CD14-positive monocyte (primary cell): ENCODE data around the gene IDS. TPM values are rescaled to one million over a fixed set of nuclear protein-coding genes. Genes with fewer than 3 reads are reported as not detected.
"Not testable (repeated sequence)": the region's sequence is repeated elsewhere in the genome, so short reads cannot be mapped to it uniquely, and the experiment has no call there.

Experiments
- DNase-seq, 3 donors: peaks; one replicate each; pipeline ENCODE4 v3.0.0-alpha.2; 2011 to 2022
- H2AFZ ChIP-seq: 2 replicates; pipeline ENCODE4 v1.6.0; 2012; ENCODE audit warnings: mild to moderate bottlenecking, low read depth, low read length, inconsistent platforms; ENCODE audit not compliant: insufficient read depth, poor library complexity, severe bottlenecking
- H3K27ac ChIP-seq, 2 donors: 1 replicate in 1 of 2; 2 replicates in 1 of 2; pipeline ENCODE4 v1.5.1; 2012 to 2013; ENCODE audit warnings: low read length in 2 of 2, control low read depth in 1 of 2, inconsistent platforms in 1 of 2, low read depth in 1 of 2, mild to moderate bottlenecking in 1 of 2
- H3K27me3 ChIP-seq, 2 donors: one replicate each; pipeline versions ENCODE4 v1.6.0 to v1.6.1; 2011 to 2013; ENCODE audit warnings: low read length in 2 of 2; ENCODE audit not compliant: control insufficient read depth in 2 of 2, insufficient read depth in 2 of 2
- H3K36me3 ChIP-seq, 2 donors: replicated peaks in 1 of 2; 1 replicate in 1 of 2; 2 replicates in 1 of 2; pipeline versions ENCODE4 v1.5.1 to v1.6.1; 2012 to 2013; ENCODE audit warnings: low read length in 2 of 2, control low read depth in 1 of 2, inconsistent platforms in 1 of 2, mild to moderate bottlenecking in 1 of 2; ENCODE audit not compliant: insufficient read depth in 2 of 2, control insufficient read depth in 1 of 2
- H3K4me1 ChIP-seq, 2 donors: 1 replicate in 1 of 2; 2 replicates in 1 of 2; pipeline versions ENCODE4 v1.5.1 to v1.6.1; 2012 to 2013; ENCODE audit warnings: low read length in 2 of 2, control low read depth in 1 of 2, inconsistent platforms in 1 of 2, mild to moderate bottlenecking in 1 of 2, moderate library complexity in 1 of 2; ENCODE audit not compliant: insufficient read depth in 2 of 2, control insufficient read depth in 1 of 2
- H3K4me2 ChIP-seq: replicated peaks from 2 replicates; pipeline ENCODE3; 2012; ENCODE audit warnings: low read length, moderate library complexity, mild to moderate bottlenecking; ENCODE audit not compliant: poor library complexity, severe bottlenecking; ENCODE audit errors: extremely low read depth
- H3K4me3 ChIP-seq, 3 experiments: fragments of 200-600 bp in 1 of 3; sonication (generic) in 1 of 3; replicated peaks in 1 of 3; 1 replicate in 2 of 3; 2 replicates in 1 of 3; pipeline ENCODE4 v1.5.1; 2011 to 2013; ENCODE audit warnings: low read length in 3 of 3, mild to moderate bottlenecking in 3 of 3, control low read depth in 2 of 3, low read depth in 2 of 3, inconsistent platforms in 1 of 3, moderate library complexity in 1 of 3
- H3K79me2 ChIP-seq: 2 replicates; pipeline ENCODE4 v1.6.0; 2012; ENCODE audit warnings: mild to moderate bottlenecking, control low read depth, inconsistent platforms, low read length, moderate library complexity; ENCODE audit not compliant: insufficient read depth
- H3K9ac ChIP-seq: 2 replicates; pipeline ENCODE4 v1.6.0; 2017; ENCODE audit warnings: low read length, mild to moderate bottlenecking; ENCODE audit not compliant: insufficient read depth, poor library complexity, severe bottlenecking
- H3K9me3 ChIP-seq, 2 donors: replicated peaks in 1 of 2; 1 replicate in 1 of 2; 2 replicates in 1 of 2; pipeline versions ENCODE4 v1.5.1 to v1.6.1; 2012 to 2013; ENCODE audit warnings: low read length in 2 of 2, control low read depth in 1 of 2; ENCODE audit not compliant: control insufficient read depth in 1 of 2, insufficient read depth in 1 of 2
- H4K20me1 ChIP-seq: 2 replicates; pipeline ENCODE4 v1.6.0; 2012; ENCODE audit warnings: mild to moderate bottlenecking, low read length, control low read depth, moderate library complexity; ENCODE audit not compliant: insufficient read depth
- H3K27ac Mint-ChIP-seq, 7 donors: one replicate each; pipeline ENCODE4 v1.8.0; 2020; ENCODE audit warnings: mild to moderate bottlenecking in 7 of 7, mixed read lengths in 7 of 7, moderate library complexity in 6 of 7, inconsistent platforms in 2 of 7
- H3K27me3 Mint-ChIP-seq, 3 donors: one replicate each; pipeline ENCODE4 v1.8.0; 2021 to 2022; ENCODE audit warnings: low read depth in 3 of 3, mild to moderate bottlenecking in 3 of 3, mixed read lengths in 3 of 3, moderate library complexity in 3 of 3, inconsistent platforms in 1 of 3
- H3K36me3 Mint-ChIP-seq, 2 donors: one replicate each; pipeline ENCODE4 v1.8.0; 2020; ENCODE audit warnings: mixed read lengths in 2 of 2, inconsistent platforms in 1 of 2, mild to moderate bottlenecking in 1 of 2
- H3K4me1 Mint-ChIP-seq: one replicate; pipeline ENCODE4 v1.8.0; 2020; ENCODE audit warnings: mild to moderate bottlenecking, mixed read lengths
- H3K4me3 Mint-ChIP-seq, 2 donors: one replicate each; pipeline ENCODE4 v1.8.0; 2020; ENCODE audit warnings: mild to moderate bottlenecking in 2 of 2, mixed read lengths in 2 of 2, moderate library complexity in 1 of 2
- H3K9me3 Mint-ChIP-seq, 7 donors: one replicate each; pipeline ENCODE4 v1.8.0; 2020 to 2022; ENCODE audit warnings: mixed read lengths in 7 of 7, mild to moderate bottlenecking in 6 of 7, moderate library complexity in 6 of 7, inconsistent platforms in 2 of 7
- WGBS: methylation state at CpG from one replicate; pipeline ENCODE4 v1.1.5; 2013; ENCODE audit warnings: missing lambda C conversion rate; ENCODE audit not compliant: insufficient coverage; 5-methylcytosine and 5-hydroxymethylcytosine counted together
- intact Hi-C, 2 donors: fragments of 100-400 bp; cut with micrococcal nuclease; formaldehyde crosslinking; loops; one replicate each; pipeline versions ENCODE4 v1.15.0 to v1.15.1; 2023
- polyA plus RNA-seq, 3 donors: library from polyadenylated mRNA; depleted of rRNA in 1 of 3; unstranded in 2 of 3; stranded (reverse) in 1 of 3; fragments of 300-500 nt in 2 of 3; fragments of >200 nt in 1 of 3; fragmentation: Illumina TruSeq in 2 of 3; gene quantifications; 1 replicate in 2 of 3; 2 replicates in 1 of 3; pipeline ENCODE4 v1.2.3, GENCODE V29; 2012 to 2021

IDS gene
- polyA plus RNA-seq, 3 donors = 79.5 to 113 (median 94.3) TPM

GRCh38 chrX:149550454-149550853 is 45.3 kb upstream of the IDS start:
- H3K9ac ChIP-seq, H4K20me1 ChIP-seq, intact Hi-C loops, H3K4me3 ChIP-seq, H3K27ac ChIP-seq, H3K27me3 ChIP-seq, H3K9me3 Mint-ChIP-seq, H3K4me1 Mint-ChIP-seq, H3K36me3 Mint-ChIP-seq, H3K36me3 ChIP-seq, H3K9me3 ChIP-seq, H3K27me3 Mint-ChIP-seq, H3K4me1 ChIP-seq, H3K27ac Mint-ChIP-seq, H3K79me2 ChIP-seq, H3K4me2 ChIP-seq, H2AFZ ChIP-seq, DNase-seq, H3K4me3 Mint-ChIP-seq: not testable (repeated sequence)
- no CpG with 5 or more reads among the region's 1 CpG for WGBS

- peaks cover 5 to 13% of the 10 kb centered on the region in 2 donors for H3K36me3 Mint-ChIP-seq
These were observed 44.6 kb upstream of the IDS start, which contains the start of gene HSFX3 for GRCh38 chrX:149549701-149550100. Gene HSFX3 (minus strand): TSS chrX:149549924. CDS start chrX:149549852, 72 bp downstream.

GRCh38 chrX:149547782-149548181 is 42.7 kb upstream of the IDS start:
- H4K20me1 ChIP-seq, H3K4me1 Mint-ChIP-seq, H3K79me2 ChIP-seq, H3K27me3 ChIP-seq, H3K4me1 ChIP-seq, H3K4me2 ChIP-seq, DNase-seq, H3K9ac ChIP-seq, H2AFZ ChIP-seq, H3K27ac Mint-ChIP-seq, intact Hi-C loops, H3K4me3 Mint-ChIP-seq, H3K36me3 ChIP-seq, H3K27me3 Mint-ChIP-seq, H3K27ac ChIP-seq, H3K9me3 ChIP-seq, H3K4me3 ChIP-seq, H3K9me3 Mint-ChIP-seq: not testable (repeated sequence)
- no CpG with 5 or more reads among the region's 3 CpGs for WGBS
- peaks cover 11 to 17% of the 10 kb centered on the region in 2 donors for H3K36me3 Mint-ChIP-seq

More at GRCh38 chrX:149549701-149550100, 44.6 kb upstream of the IDS start, which contains the start of gene HSFX3:
- H3K4me1 Mint-ChIP-seq, H2AFZ ChIP-seq, H3K27ac ChIP-seq, intact Hi-C loops, H3K4me1 ChIP-seq, H3K4me3 ChIP-seq, H3K4me2 ChIP-seq, H4K20me1 ChIP-seq, H3K9ac ChIP-seq, H3K27ac Mint-ChIP-seq, H3K36me3 ChIP-seq, H3K27me3 Mint-ChIP-seq, H3K79me2 ChIP-seq, H3K4me3 Mint-ChIP-seq, H3K9me3 Mint-ChIP-seq, DNase-seq, H3K9me3 ChIP-seq, H3K27me3 ChIP-seq: not testable (repeated sequence)
- no CpG with 5 or more reads among the region's 6 CpGs for WGBS

GRCh38 chrX:149546962-149547361 is 41.9 kb upstream of the IDS start:
- H3K9ac ChIP-seq, H3K4me1 Mint-ChIP-seq, H2AFZ ChIP-seq, H3K4me3 ChIP-seq, H3K79me2 ChIP-seq, H3K27me3 Mint-ChIP-seq, H3K9me3 Mint-ChIP-seq, H3K4me3 Mint-ChIP-seq, intact Hi-C loops, H3K4me1 ChIP-seq, H3K9me3 ChIP-seq, DNase-seq, H3K27ac ChIP-seq, H3K27me3 ChIP-seq, H3K36me3 ChIP-seq, H3K27ac Mint-ChIP-seq, H4K20me1 ChIP-seq, H3K4me2 ChIP-seq: not testable (repeated sequence)
- WGBS = no CpG with 5 or more reads among the region's 1 CpG
- peaks cover 11 to 17% of the 10 kb centered on the region in 2 donors for H3K36me3 Mint-ChIP-seq
